NCI-H345 treated with DMSO at 0.1 percent for 48 hours (cell line): ENCODE results near the gene CCDC51.

ENCODE experiments used
- DNase-seq: peaks from one replicate; lab custom pipeline; 2025; ENCODE audit not compliant: unreplicated experiment; lab: John Stamatoyannopoulos, UW

CCDC51 gene

DNA sequence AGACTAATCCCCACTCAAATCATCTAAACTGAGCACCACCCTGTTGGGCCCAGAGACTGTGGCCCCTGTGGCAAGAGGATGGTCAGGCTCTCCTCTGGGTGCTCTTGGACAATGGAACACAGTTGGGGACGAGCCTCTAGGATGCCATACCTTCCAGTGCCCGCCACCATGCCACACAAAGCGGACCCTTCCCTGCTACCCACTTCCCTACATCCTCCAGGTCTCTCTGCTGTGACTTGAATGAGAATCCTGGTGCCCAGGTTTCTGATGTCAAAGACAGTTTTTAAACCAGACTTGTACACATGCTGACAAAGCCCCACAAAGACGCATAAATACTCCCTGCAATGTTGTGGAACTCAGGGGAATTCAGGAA is 4.7 kb downstream of the CCDC51 start:
- no peak for DNase-seq

- DNase-seq = no peak
Measured at GRCh38 chr3:48434591-48435222, 5.2 kb downstream of the CCDC51 start.

- no peak for DNase-seq
Measured at GRCh38 chr3:48433472-48434118, 6.3 kb downstream of the CCDC51 start.

DNA sequence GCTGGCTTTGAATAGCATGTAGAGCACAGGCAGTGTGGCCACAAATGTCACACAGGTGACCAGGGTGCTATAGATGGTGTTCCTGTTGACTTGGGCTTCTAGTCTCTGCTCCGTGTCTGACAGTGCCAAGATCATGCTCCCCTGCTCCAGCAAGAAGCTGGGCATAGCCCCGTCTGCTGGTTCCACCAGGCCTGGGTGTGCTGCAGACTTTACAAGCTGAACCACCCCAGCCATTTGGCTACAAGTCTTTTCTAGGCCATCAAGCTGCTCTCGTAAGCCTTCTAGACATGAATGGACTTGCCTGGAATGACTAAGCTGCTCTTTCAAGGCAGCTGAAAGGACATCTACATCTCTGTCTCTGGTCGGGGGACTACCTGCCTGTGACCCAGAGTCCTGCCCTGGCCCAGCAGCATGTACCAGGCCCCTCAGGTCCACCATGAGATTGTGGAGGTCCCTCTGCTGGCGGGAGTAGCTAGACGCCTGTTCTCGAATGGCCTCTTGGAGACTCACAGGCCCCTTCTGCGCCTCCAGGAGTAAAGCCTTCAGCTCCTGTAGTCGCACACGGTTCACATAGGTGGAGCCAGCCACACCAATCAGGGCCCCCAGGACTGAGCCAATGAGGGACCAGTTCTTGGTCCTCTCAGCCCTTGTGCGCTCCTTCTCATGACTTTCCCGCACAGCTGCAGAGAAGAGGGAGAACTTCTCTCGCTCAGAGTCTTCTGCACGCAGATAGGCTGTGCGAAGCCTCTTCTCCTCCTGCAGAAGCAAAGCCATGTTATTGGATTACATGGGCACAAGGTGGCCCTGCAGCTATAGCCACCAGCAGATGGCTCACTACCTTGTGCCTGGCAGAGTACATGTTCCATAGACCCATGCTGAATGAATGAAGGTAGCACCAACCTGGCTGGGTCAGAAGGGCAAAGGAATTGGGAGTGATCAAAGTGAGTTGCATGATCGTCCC is 7.2 kb downstream of the CCDC51 start:
- DNase-seq = no peak

DNA sequence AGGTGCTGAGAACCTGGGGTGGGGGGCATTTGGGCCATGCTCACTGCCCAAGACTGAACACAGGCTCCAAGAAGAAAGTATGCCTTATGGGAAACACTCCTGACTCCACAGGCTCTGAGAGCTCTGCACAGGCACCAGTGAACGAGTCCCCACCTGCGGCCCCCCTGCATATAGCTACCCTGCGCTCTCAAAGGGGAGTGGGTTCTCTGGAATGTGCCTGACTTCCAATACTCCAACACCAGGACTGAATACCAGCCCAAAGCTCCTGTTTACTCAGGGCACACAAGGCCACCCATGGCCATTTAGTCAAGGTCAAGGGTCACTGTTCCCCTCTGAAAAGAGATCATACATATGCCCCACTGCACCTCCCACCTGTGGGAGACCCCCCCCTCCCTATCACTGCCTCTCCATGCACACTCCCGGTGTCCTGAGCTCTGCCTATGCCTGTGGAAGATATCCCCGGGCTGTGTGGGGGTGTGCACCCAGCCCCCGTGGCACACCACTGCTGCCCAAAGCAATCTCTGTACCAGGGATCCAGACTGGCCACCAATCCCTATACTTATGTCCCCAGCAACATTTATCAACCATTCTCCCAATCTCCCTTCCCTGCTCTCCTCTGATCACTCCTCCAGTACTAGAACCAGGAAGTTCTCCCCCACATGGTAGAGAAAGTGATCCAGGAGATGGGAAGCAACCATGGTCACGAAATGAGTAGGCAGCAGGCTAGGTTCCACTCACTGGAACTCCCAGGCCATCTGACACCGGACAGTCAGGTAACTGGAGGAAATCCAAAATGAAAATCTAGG is 8.5 kb downstream of the CCDC51 start:
- no peak for DNase-seq

DNA sequence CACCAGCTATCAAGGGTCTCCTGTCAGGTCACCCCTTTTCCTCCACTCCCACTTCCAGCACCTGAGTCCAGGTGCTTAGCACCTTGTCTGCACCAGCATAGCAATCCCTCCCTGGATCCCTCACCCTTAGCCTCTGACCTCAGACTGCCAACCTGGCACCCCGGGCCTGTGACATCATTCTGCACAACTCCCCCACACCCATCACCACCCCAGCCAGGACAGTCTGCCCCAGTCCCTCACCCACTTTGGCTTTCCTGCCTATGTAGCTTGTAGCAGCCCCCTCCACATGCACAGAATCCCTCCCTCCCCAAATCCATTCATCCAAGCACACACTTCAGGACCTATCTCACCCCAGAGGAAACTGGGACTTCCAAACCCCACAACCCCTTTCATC is 9.2 kb downstream of the CCDC51 start:
- DNase-seq = no peak

DNA sequence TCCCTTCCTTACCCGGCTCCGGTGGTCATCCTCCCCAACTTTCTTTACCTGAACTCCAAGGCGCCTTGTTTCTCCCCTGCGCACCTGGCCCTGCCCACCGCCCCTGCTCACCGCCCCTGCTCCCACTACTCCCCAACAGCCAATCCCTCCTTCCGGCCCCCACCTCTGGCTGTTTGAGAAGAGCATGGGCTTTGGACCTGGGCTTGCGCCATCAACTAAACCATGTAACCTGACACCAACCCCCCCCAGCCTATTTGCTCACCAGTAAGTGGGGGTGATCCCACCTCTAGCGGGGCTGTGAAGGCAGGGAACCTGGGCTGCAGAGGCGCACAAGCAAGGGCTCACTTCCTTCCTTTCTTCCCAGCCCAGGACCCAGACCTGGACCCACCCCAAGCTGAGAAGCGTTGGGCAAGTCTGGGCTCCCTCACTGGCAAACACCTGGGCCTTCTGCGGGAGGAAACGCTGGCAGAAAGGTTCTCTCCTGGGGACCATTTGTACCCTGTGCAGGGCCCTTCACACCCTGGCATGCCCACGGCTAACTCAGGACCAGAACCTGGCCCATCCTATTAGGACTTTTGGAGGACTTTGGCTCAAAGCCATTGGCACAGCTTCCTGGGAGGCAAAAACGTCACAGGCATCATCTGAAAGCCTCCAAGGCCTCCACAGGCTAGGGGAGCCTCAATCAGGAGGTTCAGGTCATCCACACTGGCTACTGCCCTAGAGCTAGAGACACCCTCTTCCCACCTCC is 9.8 kb downstream of the CCDC51 start, which contains the start of gene PLXNB1:
PLXNB1 (minus strand) TSS at position 127 of the 748 bp plus-strand sequence. CDS start 5,475 bp downstream, outside the sequence.
- peak; percentile 38 for DNase-seq

DNA sequence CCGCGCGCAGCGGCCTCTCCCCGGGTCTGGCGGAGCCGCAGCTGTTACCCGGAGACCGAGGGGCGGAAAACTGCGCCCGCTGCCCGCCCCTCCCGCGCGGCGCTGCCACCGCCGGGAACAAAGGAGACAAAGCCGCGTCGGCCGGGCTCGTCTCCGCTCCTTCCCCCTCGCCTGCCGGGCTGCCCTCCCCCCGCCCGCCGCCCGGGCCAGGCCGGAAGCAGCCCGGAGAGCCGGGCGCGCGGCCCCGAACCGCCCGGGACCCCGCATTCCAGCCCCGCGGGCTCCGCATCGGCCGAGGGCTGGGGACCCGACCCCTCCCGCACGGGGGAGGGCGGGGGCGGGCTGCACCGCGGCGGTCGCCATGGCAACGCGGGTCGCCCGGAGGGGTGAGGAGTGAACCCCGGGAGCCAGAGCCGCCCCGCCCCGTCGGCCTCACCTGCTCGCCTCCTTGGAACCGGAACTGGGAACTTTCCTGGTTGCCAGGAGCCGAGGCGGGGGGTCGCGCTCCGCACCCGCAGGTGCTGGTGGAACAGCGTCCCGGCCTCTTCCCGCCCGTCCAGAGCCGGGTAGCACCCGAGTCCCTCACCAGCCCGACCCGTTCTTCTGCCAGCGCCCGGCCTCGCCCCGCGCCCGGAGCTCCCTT is 10.5 kb downstream of the CCDC51 start:
- DNase-seq = peak; percentile 61

DNA sequence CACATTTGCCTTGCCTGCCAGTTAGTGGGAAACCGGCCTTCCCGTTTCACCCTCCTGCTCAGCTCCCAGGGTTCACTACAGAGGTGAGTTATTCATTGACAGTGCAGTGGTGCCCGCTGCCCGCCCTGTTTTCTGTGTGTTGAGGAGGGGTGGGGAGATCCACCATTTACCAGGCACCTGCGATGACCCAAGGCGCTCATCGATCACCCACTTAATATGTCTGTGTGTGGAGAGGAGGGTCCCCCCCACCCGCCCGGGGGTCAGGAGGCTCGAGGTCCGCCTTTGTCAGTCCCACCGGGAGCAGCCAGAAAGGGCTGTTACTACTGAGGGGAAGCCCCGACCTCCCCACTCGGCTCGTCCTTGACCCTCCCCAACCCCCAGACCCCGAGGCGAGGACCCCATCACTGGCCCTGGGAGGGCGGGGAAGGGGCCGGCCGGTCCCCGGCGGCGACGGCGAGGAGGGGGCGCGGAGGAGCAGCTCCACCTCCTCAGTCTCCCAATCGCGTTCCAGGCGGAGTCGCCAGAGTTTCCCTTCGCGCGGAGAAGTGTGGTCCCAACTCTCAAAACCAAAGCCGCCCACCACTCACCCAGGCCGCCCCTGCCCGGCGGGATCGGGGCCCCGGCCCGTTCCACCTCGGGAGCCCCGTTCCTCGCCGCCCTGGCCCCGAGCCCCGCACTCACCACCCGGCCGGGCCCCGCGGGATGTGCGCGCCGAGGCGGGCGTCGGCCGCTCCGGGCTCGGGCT is 11.2 kb downstream of the CCDC51 start:
- DNase-seq = peak; percentile 11

- DNase-seq = no peak
Measured at GRCh38 chr3:48428088-48428571, 11.8 kb downstream of the CCDC51 start.

DNA sequence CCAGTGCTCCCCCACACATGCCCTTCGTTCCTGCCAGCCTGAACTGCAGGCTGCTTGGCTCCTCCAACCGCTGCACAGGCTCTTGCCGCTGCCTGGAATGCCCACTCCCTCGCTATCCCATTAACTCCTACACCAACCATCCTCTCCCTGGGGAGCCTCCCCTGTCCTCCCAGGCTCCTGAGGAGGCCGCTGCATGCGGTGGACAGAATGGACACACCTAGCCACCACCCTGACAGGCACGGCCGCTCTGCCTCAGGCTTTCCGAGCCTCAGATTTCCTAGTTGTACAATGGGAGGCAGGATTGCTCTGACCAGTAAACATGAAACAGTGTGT is 12.3 kb downstream of the CCDC51 start:
- no peak for DNase-seq

DNA sequence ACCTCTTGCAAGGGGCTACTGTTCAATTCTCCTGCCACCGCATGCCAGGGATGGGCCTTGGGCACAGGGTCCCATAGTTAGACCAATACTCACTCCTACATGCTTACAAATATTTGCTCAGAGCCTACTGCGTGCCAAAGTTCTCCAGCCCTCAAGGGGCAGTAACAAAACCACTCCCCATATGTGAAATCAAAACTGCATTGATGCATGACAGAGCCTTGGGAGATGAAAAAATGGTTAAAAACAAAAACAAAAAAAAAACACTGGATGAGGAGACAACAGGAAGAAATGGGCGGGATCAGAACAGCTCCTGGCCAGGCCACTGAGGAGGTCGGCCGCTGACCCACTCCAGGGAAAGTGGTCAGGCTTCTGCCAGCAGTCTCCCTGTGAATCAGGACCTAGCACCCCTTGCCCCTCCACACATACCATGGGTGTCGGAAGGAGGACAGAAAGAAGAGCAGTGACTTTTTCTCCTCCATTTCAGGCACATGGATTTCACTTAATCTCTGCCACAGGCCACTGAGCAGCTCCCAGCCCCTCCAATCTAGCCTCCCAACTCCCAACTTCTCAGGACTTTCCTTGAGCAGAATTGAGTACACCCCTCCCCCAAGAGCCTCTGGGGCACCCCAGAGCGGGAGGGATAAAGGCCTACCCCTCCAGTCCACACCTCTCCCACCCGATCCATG is 12.8 kb downstream of the CCDC51 start:
- DNase-seq = no peak

DNA sequence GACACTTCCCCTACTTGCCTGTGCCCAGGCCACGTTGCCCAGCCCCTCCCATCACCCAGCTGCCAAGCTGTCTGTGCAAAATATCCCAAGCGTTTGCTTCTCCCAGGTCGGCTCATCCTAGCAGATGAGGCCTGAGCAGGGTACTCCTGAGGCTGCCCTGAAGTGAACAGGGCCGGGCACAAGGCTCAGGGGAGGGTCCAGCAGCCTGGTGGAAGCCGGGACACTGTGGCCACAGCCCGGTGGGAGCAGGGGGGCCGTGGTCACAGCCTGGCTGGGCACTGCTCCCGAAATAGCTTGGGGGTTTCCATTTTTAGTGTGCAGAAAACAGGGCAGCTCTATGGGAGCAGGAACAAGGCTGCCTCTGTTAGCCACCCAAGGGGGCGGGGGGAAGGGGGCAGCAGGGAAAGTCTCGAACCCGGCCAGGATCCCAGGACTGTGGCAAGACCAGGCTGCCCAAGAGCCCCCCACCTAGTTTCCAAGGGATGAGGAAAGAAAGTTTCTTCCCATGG is 13.5 kb downstream of the CCDC51 start:
- DNase-seq = no peak

DNA sequence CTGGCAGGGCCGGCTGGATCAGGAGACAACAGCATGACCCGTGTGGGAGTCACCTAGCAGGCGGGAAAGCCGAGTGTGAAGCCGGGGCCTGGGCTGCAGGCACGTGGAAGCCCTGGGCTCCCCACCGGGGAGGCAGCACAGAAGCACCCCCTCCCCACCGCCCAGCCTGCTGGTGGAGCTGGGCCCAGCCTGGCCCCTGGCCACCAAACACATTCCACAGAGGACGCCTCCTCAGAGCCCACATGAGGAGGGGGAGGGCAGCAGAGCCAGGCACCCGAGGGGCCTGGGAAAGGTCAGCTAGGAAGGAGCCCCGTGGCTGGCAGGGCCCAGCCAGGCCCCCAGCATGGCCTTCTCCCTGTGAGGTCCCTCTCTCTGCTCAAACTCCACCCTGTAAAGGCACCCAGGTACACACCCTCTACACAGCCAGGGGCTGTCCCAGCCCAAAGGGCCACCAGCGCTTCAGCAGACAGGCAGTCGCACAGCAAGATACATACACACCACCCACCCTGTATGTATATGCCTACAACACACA is 14.6 kb downstream of the CCDC51 start:
- no peak for DNase-seq

- no peak for DNase-seq
Measured at GRCh38 chr3:48423883-48424695, 15.8 kb downstream of the CCDC51 start.

GRCh38 chr3:48423241-48423882 is 16.6 kb downstream of the CCDC51 start:
- no peak for DNase-seq

DNA sequence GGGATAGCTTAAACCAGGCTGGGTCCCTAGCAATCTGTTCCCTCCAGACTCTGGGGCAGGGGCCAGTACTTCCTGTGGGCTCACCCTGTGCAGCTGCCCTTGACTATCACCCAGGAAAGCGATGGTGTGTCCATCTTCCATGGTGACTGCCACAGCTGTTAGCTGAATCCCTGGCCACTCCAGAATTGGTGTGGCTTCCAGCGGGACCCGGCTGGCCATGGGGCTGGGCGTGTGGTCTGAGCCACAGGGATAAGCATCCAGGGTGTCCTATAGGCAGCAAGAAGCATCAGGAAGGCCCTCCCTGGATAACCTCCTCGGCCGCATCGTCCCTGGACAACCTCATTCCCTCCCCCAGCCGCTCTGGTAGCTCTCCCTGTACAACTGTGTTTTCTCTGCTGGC is 17.2 kb downstream of the CCDC51 start:
- DNase-seq = no peak
